ENCODE results near the gene SLC22A2.

The SLC22A2 gene

DNA sequence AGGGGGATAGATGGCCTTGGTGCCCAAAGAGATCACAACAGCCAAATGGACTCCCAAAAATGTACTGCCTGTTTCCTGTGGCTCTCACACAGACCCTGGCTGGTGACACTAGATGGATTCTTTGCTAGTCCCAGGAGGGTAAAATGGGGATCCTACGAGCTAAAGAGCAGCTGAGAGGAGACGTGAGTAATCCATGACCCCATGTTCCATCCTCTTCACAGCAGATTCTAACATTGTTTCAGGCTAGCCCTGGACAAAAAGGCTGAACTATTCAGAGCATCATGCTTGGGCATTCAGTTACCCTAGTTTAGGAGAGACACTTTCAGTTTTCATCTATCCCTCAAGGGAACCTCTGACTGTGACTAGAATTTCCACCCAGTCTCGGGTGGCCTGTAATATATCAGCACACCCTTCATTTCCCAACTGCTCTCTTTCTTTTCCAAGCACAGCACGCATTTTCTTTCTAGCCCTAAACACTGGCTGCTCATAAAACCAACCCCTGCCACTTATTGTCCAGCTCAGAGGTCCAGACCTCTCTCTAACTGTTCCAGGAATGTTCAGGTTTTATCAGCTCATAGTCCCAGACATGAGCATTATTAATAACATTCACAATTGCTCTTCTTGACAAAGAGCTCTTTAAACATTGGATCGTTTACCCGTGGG lies 88.5 kb downstream of the SLC22A2 start:
- Histone ChIP-seq H3K27me3 (no peaks in the 10 kb centered on the region), H3K4me1 (peaks cover 8% of the 10 kb centered on the region), H3K27ac (no peak overlapping the region), H3K4me2 (peak overlapping the region; percentile 27), H3K9ac (no peak overlapping the region), H3K9me3 (peaks cover 6% of the 10 kb centered on the region), H3K4me3 (no peak overlapping the region), H3K36me3 (no peaks in the 10 kb centered on the region), H4K20me1 (no peaks in the 10 kb centered on the region)
- TF ChIP-seq Cebpa-rat (IDR thresholded peaks at IDR 0.05), result no peak

DNA sequence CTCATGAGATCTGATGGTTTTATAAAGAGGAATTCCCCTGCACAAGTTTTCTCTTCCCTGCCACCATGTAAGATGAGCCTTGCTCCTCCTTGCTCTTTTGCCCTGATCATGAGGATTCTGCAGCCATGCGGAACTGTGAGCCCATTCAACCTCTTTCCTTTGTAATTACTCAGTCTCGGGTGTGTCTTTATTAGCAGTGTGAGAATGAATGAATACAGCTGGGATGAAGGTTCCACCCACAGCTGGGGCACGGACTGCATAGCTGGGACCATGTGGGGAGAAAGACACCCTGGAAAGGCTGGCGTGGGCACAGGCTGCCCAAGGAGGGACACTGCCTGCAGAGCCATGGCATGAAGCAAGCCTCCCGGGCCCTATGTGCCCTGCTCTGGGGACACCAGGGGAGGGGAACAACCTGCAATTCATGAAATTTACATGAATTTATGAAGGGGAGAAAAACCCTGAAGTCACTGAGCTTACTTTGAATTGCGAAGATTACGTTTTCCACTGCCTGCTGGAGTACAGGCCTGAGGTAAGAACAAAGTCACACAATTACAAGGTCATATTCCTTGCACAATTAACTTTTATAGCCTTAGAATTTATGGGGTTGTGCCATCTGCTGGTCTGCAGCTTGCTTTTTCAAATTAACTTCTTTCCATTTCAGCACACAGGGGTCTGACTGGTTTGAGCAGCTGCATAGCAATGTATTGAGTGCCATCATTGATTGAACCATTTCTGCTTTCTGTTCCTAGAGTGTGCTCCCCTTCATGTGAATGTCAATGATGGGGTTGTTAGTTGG lies 90.8 kb downstream of the SLC22A2 start:
- peaks cover 6% of the 10 kb centered on the region for H3K9me3 ChIP-seq
- H3K36me3 ChIP-seq, result no peaks in the 10 kb centered on the region
- no peak overlapping the region for H3K4me3 ChIP-seq
- no peaks in the 10 kb centered on the region for H3K27me3 ChIP-seq
- H4K20me1 ChIP-seq, result no peaks in the 10 kb centered on the region
- H3K4me2 ChIP-seq, result no peak overlapping the region
- no peak overlapping the region for H3K9ac ChIP-seq
- TF ChIP-seq Cebpa-rat (IDR thresholded peaks at IDR 0.05), result no peak
- H3K4me1 ChIP-seq, result peaks cover 8% of the 10 kb centered on the region
- H3K27ac ChIP-seq, result no peak overlapping the region

Data from BLaER1 (cell line).